Measurements from ENCODE around the gene GRIP1.
A peak's percentile ranks its signal among the peaks of the same experiment; 100 is the strongest.

GRIP1 gene

DNA sequence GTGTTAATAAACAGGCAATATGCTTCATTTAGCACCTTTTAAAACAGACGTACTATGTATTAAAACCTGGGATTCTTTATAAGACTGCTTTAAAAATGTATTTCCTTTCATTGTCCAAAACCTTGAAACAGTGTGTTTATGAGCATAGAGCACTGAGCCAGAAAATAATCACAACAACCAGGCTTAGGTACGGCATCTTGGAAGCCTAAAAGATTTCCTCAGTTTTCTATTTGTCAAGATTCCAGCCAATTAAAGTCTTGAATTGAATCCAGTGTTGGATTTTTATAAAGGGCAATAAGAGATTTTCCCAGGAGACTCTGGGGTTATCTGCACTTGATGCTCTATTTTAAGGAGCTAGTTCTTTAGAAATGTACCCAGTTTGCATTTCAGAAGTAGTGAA, 80.3 kb downstream of the GRIP1 start:
- DNase-seq (ENCODE audit: low read depth) = no peak

DNA sequence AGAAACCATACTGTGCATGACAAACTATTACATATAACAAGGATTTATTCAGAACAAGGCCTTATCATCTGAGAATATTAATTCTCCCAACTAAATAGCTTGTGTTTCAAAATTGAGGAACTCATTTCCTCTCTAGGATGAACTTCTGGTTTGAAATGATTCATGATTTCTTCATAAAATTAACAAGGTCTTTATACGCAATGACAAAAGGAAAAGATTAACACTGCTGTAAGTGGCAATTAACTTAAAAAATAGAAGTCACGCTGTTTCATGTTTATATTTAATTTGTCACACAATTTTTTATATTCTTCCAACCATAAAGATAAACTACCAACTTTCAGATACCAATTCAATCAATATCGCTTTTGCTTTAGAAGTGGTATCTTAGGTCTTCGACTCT, 80.8 kb downstream of the GRIP1 start:
- DNase-seq (ENCODE audit: low read depth) = no peak

DNA sequence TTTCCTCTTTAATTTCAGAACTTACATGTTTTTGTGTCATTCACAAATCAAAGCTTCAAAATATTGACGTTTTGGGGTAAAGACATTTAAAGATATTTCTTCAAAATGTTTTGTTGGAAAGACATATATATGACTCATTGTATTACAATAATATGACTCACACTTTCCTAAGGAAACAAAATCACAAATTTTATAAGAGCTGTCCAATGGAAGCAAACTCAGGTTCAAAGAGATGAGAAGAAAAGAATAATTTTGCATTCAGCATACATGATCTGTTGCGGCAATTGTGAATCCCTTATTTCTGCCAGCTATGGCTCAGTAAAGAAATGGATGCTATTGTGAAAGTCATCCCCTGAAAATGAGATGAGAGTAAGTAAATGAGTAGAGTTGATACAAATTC, 82.7 kb downstream of the GRIP1 start:
- peak; percentile 63 for DNase-seq (ENCODE audit: low read depth)

DNA sequence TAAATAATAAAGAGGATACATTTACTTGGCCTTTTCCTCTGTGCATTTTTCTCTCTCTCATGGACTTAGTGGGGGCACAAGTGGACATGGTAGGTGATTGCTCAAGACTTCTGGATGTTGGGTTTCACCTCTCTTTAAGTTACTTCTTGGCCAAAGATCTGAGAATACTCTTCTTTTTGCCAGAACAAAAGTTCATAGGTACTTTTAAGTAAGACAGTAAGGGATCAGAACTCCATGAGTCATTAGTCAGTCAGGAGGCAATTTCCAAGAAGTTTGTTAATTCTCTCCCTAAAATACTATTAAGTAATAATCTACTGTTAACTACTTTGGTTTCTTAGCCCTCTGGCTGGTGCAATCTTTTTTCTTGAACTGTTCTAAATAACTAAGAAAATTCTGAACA, 84.2 kb downstream of the GRIP1 start:
- DNase-seq (ENCODE audit: low read depth) = peak; percentile 58

DNA sequence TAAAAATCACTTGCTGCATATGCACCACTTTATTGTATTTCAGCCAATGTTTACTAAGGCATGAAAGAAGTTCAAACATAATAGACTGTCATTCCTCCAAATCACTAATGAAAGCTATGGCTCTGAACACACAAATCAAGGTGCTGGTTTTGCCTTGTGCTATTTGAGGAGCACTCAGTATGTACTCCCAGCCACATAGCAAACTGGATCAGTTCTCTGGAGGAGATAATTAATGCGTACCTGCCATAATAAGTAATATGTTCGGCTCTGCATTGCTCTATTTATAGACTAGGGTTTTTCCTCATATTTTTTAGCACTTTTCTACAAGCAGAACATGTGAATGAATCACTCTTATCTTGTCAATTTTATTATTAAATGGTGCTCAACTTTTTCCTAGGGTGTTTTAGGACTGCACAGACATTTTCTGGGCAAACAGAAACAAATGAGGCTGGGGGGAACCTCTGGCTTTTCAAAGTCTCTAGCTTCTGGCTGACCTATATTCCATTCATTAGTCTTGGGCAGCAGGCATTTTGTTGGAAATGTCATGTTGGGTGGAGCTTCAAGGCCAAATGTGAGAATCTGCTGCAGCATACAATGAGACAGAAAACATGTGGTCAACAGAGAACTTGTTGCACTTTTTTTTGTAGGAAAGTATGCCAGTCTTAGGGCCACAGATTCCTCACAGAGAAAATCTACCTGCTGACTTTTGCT, 88.4 kb downstream of the GRIP1 start:
- no peak for DNase-seq (ENCODE audit: low read depth)

DNA sequence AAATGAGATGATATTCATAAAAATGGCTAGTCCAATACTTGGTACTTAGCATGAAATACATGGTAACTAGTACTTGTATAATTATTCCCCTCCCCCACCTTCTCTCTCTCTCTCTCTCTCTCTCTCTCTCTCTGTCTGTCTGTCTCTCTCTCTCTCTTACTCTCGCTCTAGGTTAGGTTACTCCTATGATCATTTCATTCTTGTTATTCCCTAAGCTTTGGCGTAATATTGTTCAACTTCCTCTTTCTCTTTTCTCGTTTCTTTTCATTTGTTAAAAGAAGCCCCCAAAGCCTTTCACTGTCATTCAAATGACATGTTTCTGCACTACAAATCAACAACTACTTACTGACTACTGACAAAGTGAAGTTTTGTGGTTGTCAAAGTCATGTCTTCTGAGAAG, 89.8 kb downstream of the GRIP1 start:
- DNase-seq (ENCODE audit: low read depth) = no peak

DNA sequence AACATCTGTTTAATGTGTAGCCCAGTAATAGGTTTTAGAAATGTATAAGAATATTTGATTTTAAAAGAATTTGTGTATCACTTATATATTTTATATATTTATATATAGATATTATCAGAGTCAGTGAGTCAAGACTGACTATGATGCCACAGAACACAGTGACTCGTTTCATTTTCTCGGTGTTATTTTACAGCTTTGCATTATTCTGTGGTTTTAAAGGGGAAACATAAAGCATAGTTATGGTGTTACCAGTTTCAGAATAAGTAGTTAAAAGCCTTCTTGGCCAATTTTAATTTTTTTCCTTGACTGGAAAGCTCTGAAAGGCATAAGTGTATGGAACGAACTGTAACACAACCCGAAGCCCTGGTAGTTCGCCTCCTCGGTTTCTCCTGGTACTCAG, 91.0 kb downstream of the GRIP1 start:
- peak; percentile 16 for DNase-seq (ENCODE audit: low read depth)

DNA sequence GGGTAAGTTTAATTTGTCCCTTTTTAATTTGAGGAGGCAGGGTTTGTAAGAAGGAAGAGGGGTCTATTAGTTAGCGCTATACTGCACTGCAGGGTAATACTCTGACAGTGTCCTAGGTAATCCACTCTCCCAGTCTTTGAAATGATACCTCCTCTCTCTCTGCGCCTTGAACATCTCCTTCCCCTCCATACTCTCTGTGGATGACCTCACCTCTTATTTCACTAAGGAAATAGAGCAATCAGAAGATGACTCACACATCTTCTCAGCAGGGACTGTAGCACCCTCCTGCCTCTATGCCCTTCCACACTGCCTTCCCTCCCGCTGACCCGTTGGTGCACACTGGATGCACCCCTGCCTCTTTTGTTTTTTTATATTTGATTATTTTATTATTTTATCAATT, 94.2 kb downstream of the GRIP1 start:
- DNase-seq (ENCODE audit: low read depth) = peak; percentile 45

DNA sequence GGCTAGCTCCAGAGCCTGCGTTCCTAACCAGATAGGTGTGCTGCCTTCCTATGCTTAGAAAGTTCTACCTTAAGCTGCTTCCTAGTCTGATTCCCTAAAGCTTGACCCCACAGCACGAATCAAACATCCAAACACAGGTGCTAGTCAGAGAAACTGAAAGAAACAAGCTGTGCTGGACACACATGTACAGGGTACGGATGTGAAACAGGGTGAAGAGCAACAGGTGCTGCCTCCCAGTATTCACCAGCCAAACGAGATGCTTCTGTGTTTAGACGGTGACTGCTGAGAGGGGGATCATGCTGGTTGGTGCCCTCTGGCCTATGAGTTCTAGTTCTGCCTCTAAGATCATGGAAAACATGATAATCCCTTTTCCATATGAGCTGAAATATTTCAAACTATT, 105.3 kb downstream of the GRIP1 start:
- no peak for DNase-seq (ENCODE audit: low read depth)

DNA sequence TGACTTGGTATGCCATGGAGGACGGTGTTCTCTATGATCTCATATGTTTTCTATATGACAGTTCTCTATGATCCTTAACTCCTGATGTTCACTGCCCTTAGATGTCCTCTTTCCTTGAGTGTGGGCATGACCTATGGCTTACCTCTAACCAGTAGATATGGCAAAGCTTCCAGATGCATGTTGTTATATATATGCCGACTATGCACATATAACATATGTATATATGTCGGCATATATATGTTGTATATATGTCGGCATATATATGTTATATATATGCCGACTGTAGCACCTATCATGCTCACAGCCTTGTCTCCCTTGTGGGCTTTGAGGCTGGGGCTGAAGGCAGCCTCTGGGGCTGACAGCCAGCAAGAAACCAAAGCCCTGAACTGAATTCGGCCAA, 106.0 kb downstream of the GRIP1 start:
- no peak for DNase-seq (ENCODE audit: low read depth)

DNA sequence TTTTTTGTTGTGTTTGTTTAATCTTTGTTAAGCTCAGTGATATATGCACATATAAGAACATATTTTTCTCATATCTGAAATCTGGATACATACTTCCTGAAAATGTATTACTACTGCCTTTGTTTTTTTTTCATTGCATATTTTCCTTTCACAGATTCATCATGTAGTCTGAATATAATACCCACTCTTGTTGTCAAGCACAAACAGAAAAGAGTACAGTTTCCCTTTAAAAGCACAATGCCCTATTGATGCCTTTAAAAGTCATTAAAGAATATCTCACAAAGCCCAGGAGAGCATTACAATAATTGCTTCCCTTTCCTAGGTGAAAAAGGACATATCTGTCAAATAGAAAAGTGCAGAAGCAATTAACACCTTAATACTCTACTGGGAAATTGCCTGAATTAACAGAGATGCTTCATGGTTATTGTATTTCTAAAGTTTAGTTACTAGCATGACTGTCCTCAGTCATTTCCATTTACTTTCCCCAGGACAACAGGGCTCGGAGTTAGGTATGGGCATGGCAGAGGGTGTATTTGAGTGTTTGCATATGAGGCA, 107.4 kb downstream of the GRIP1 start:
- no peak for DNase-seq (ENCODE audit: low read depth)

DNA sequence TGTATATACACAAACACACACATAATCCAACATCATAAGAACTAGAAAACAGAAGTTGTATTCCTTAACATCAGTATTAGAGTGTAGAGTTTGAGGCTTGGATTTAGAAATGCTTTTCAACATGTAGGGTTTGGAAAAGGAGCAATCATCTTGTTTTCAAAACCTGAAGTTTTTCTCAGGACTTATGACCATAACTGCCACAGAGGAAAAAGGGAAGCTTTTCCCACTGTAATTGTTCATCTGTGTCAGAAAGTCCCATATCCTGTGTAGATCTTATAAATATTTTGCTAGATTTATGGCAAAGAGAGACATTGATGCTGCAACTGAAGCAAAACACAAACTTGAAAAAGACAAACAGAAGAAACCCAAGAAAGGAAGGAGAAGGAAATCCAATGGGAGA, 115.7 kb downstream of the GRIP1 start:
- DNase-seq (ENCODE audit: low read depth) = no peak

DNA sequence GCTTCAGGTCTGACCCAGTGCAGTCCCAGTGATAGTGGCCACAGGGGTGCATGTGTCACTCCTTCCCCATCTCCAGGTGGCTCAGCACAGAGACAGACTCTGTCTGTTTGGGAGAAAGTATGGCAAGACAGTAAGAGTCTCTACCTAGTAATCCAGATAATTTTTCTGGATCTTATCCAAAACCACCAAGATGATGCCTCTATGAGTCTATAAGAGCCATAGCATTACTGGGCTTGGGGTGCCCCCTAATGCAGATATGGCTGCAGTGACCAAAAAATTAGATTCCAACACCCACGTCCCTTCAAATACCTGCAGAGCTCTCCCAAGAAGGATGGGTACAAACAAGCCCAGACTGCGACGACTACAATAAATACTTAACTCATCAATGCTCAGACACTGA, 123.8 kb downstream of the GRIP1 start:
- no peak for DNase-seq (ENCODE audit: low read depth)

DNA sequence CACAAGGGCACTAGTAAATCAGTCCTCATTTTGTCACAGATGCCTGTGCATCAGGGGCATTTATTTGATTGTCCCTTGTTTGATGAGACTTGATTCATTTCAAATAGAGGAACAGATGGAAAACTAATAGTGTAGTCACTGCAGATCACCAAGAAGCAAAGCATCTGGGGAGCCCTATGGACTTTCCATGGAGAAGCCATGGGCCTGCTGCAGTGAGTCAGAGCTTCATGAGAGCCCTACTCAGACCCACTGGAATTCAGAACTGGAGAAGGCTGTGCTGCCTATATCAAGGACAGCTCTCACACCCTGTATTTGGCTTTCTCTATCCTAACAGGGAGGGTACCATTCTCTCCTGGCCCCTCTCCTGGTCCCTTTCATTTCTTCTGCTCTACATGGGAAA, 126.2 kb downstream of the GRIP1 start:
- DNase-seq (ENCODE audit: low read depth) = peak; percentile 9

DNA sequence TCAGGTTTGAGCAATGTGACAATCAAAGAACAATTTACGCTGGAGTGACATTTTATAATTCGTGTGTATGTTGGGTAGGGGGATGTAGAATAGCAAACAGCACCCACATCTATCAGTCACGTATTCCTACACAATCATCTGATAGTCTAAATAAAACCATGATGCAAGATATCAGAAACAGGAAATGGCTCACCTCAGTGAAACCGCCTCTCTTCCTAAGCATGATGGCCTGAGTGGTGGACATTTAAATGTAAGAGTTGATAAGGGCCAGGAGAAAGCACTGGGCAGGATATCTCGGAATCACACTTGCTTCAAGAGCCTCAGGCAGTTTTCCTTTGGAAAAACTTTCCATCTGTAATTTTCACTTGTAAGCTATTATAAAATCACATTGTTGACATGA, 128.2 kb downstream of the GRIP1 start:
- DNase-seq (ENCODE audit: low read depth) = peak; percentile 15

DNA sequence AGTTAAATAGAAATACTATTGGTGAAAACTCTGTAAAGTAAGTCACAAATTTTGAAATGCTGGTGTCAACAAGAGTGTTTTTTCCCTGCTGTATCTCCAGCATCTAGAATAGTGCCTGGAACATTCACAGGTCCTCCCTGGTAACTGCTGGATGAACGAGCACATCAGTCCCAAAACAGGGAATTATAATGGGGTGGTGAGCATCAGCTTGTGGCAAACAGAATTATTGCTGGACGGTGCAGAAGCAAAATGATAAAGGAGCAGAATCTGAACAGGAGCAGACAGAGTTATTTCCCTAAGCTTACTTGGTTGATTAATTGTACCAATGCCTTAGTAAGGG, 129.9 kb downstream of the GRIP1 start:
- DNase-seq (ENCODE audit: low read depth) = no peak

DNA sequence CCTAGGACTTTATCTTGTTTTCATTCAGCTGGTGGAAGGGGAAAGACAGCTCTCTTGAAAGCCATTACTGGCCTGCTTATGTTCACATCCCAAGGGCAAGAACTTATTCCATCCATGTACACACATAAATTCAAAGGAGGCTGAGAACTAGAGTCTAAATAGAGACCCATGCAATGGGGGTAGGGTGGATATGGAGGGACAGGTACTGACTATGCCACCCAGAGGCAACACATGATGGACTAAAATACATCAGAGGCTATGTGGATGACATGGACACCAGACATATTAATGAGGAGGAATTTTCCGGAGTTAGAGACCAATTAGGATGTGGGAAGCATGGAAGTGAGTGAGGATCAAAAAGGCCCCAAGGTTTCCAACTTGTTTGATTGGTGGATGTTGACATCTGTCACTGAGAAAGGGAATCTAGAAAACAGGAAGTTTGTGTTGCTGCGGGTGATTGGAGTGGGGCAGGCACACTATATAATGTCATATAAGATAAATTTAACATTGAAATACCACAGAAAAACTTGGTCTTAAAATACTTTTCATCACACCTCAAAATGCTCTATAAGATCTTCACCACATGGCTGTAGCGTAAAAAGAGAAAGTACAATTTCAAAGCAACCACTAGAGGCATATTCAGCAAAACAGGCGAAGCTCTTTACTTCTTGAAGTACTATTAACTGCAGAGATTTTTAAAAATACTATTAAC, 130.4 kb downstream of the GRIP1 start:
- DNase-seq (ENCODE audit: low read depth) = no peak

DNA sequence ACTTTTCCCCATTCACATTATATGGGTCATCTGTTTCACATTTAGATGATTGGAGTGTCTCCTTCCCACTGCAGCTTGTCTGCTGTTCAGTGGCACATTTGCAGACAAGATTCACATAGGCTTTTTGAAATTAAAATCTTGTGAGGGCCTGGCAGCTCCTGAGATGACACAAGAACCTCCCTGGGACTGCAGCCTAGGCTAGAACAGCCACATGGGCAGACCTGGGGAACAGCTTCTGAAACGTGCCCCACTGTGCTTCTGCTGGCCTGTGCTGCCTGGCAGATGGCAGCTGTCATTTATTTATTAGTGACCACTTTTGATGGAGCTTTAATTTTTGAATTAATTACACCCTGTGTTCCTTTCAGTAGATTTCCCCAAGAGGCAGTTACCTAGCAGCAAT, 137.4 kb downstream of the GRIP1 start:
- no peak for DNase-seq (ENCODE audit: low read depth)

DNA sequence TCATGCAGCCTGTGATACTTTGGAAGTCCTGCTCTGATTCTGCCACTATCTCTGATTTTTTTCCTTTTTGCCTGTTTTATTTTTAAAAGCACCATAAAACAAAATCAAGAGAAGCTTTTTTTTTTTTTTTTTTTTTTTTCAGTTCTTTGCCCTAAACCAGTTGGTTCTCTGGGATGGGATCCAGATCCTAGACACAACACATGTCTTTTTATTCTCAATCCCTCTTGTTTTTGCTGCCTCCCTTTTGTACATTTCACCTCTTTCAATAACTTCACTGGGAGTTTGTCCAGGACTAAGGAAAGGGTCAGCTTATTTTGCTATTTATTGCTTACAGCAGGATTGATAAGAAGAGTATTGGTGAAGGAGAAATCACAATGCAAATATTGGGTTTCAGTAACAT, 139.4 kb downstream of the GRIP1 start:
- DNase-seq (ENCODE audit: low read depth) = no peak

DNA sequence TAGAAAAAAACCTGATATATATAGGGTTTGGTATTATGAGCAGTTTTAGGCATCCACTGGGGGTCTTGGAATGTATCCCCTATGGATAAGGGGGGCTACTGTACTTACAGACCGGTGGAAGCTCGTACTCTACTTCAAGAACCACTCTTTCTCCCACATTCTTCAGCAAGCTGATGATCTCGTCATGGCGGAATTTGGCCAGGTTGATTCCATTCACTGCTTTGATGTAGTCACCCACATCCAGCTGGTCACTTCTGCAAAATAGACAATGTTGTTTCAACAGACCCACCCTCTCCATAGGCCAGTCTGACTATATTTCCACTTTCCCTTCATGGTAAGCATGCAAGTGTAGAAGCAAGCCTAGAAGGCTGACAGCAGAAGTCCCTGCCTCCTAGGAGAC, 139.9 kb downstream of the GRIP1 start:
- peak; percentile 17 for DNase-seq (ENCODE audit: low read depth)

DNA sequence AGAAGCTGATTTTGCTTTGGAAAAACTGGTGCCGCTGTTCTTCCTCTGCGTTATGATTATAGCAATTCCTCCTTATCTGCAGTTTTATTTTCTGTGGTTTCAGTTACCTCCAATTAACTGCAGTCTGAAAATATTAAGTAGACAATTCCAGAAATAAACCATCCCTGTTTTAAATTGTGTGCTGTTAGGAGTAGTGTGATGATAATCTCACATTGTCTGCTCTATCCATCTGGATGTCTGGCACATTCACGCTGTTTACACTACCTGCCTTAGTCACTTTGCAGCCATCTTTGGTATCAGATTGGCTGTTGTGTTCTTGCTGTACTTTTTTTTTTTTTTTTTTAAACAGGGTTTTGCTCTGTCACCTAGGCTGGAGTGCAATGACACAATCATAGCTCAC, 141.0 kb downstream of the GRIP1 start:
- DNase-seq (ENCODE audit: low read depth) = no peak

DNA sequence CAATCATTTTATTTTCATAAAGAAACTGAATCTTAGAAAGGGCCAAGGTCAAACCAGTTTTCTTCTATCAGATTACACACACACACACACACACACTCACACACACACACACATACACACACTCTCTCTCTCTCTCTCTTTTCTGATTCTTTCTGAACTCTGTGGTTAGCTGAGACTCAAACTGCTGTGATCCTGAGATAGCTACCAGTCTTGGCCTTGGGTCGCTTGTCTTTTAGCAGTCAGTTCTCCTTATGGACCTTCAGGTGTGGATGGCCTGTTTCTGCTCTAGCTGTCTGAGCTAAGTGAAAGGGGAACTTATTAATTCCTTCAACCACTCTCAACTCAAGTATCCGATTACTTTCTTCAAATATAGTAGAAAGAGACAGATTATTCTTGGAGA, 145.1 kb downstream of the GRIP1 start:
- no peak for DNase-seq (ENCODE audit: low read depth)

DNA sequence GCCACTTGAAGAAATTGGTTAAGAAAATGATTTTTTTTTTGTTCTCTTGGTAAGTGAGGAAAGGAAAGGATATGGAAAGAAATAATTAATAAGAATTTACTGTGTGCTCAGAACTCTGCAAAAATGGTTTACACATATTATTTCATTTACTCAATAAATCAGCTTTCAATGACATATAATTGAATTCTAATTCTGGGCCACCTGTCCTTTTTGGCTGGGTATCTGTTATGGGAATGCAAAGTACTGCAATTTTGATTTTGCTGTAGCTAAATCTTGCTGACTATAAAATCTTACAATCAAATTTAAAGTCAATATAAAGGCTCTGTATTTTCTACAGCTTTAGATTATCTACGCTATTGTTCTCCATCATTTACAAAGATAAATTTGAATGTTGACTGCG, 147.1 kb downstream of the GRIP1 start:
- DNase-seq (ENCODE audit: low read depth) = no peak

DNA sequence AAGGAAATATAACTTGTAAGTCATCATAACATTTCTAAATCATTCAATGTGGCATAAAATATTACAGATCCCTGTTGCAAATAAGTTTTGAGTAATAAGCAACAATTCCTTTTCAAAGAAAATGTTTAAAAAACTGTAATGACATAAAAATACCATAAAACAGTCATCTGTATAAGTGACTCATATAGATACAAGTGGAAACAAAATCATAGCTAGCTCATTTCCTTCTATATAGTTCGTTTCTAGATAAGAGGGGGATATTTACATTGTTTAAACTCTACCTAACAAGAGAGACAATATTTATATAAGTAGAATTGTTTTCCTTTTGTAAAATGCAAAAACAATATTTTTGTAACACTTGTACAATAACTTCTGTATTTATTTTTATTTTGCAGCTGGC, 148.9 kb downstream of the GRIP1 start:
- no peak for DNase-seq (ENCODE audit: low read depth)
